HepG2 (cell line): ENCODE data around the gene BCKDHA. TPM values are rescaled to one million over a fixed set of nuclear protein-coding genes. Genes with fewer than 3 reads are reported as not detected.

Experiments
- AGO1 ChIP-seq: fragments of 200-400 bp; formaldehyde crosslinking; IDR thresholded peaks from 2 replicates; pipeline ENCODE4 v1.6.1; 2017; ENCODE audit warnings: mild to moderate bottlenecking, low read depth, low read length, moderate library complexity; ENCODE audit not compliant: poor library complexity, severe bottlenecking
- ATF7-NPFF ChIP-seq: sonication (generic); formaldehyde crosslinking; IDR thresholded peaks from 2 replicates; pipeline ENCODE4 v1.8.1; 2023; ENCODE audit warnings: mild to moderate bottlenecking, low read depth, missing genetic modification reagents, moderate library complexity
- BORCS8-MEF2B ChIP-seq: sonication (generic); formaldehyde crosslinking; IDR thresholded peaks from 2 replicates; pipeline ENCODE4 v1.8.0; 2022; ENCODE audit warnings: mild to moderate bottlenecking, missing genetic modification reagents
- CCDC6 ChIP-seq: sonication (generic); formaldehyde crosslinking; IDR thresholded peaks from 2 replicates; pipeline ENCODE4 v1.8.1; 2022; ENCODE audit warnings: mild to moderate bottlenecking, missing genetic modification reagents, moderate library complexity
- CEBPG ChIP-seq: IDR thresholded peaks from 2 replicates; pipeline ENCODE4 v1.6.1; 2016
- ELF3 ChIP-seq: IDR thresholded peaks from 2 replicates; pipeline ENCODE4 v1.6.1; 2016; ENCODE audit warnings: missing genetic modification reagents, missing compliant biosample characterization
- GABPA ChIP-seq, 2 experiments: IDR thresholded peaks; 2 replicates each; pipeline ENCODE4 v1.6.1; 2011 to 2016; ENCODE audit warnings: low read depth in 2 of 2, low read length in 1 of 2, missing biosample characterization in 1 of 2, missing genetic modification characterization in 1 of 2
- GZF1 ChIP-seq: sonication (generic); formaldehyde crosslinking; IDR thresholded peaks from 2 replicates; pipeline ENCODE4 v1.5.1; 2020; ENCODE audit warnings: mild to moderate bottlenecking, missing genetic modification reagents
- MBNL3 ChIP-seq: fragments of 250-450 bp; sonication (Bioruptor Pico); conservative IDR thresholded peaks from 2 replicates; pipeline ENCODE4 v1.8.0; 2022; ENCODE audit warnings: mild to moderate bottlenecking, inconsistent platforms
- MEIS2 ChIP-seq: sonication (generic); formaldehyde crosslinking; IDR thresholded peaks from 2 replicates; pipeline ENCODE4 v1.9.0; 2021; ENCODE audit warnings: mild to moderate bottlenecking, missing genetic modification reagents
- MXD4 ChIP-seq: IDR thresholded peaks from 2 replicates; pipeline ENCODE4 v1.6.1; 2016; ENCODE audit warnings: mild to moderate bottlenecking, missing biosample characterization, missing genetic modification reagents
- NPAS2 ChIP-seq: sonication (generic); formaldehyde crosslinking; IDR thresholded peaks from 2 replicates; pipeline ENCODE4 v1.8.0; 2022; ENCODE audit warnings: mild to moderate bottlenecking, missing genetic modification reagents, borderline replicate concordance
- PAWR ChIP-seq: sonication (generic); formaldehyde crosslinking; IDR thresholded peaks from 2 replicates; pipeline ENCODE4 v1.4.0; 2020; ENCODE audit warnings: missing genetic modification reagents, mild to moderate bottlenecking, borderline replicate concordance
- POLR2G ChIP-seq: fragments of 200-400 bp; formaldehyde crosslinking; IDR thresholded peaks from 2 replicates; pipeline ENCODE4 v1.6.1; 2018; ENCODE audit warnings: mild to moderate bottlenecking, low read depth, low read length, moderate library complexity
- SP5 ChIP-seq: IDR thresholded peaks from 2 replicates; pipeline ENCODE4 v1.6.1; 2016; ENCODE audit warnings: low read depth, borderline replicate concordance
- TGIF2 ChIP-seq: IDR thresholded peaks from 2 replicates; pipeline ENCODE4 v1.6.1; 2016; ENCODE audit warnings: control low read depth, missing compliant biosample characterization
- ZBTB8A ChIP-seq: sonication (generic); formaldehyde crosslinking; IDR thresholded peaks from 2 replicates; pipeline ENCODE4 v1.4.0; 2020; ENCODE audit warnings: mild to moderate bottlenecking, low read depth, missing genetic modification reagents, borderline replicate concordance
- ZC3H13 ChIP-seq: sonication (generic); formaldehyde crosslinking; IDR thresholded peaks from 2 replicates; pipeline ENCODE4 v1.8.1; 2023; ENCODE audit warnings: mild to moderate bottlenecking, missing genetic modification reagents, moderate library complexity
- ZFY ChIP-seq: sonication (generic); formaldehyde crosslinking; IDR thresholded peaks from 2 replicates; pipeline ENCODE4 v1.4.0; 2020; ENCODE audit warnings: missing genetic modification reagents
- ZNF160 ChIP-seq: sonication (generic); formaldehyde crosslinking; IDR thresholded peaks from 2 replicates; pipeline ENCODE4 v1.8.0; 2022; ENCODE audit warnings: mild to moderate bottlenecking, inconsistent platforms, missing genetic modification reagents
- ZNF337 ChIP-seq: sonication (generic); formaldehyde crosslinking; IDR thresholded peaks from 2 replicates; pipeline ENCODE4 v1.5.1; 2020; ENCODE audit warnings: missing genetic modification reagents, low read depth, mild to moderate bottlenecking, borderline replicate concordance
- ZNF530 ChIP-seq: sonication (generic); formaldehyde crosslinking; IDR thresholded peaks from 2 replicates; pipeline ENCODE4 v1.5.0; 2020; ENCODE audit warnings: low read depth, mild to moderate bottlenecking, missing genetic modification reagents
- ZNF567 ChIP-seq: sonication (generic); formaldehyde crosslinking; IDR thresholded peaks from 2 replicates; pipeline ENCODE4 v1.8.1; 2023; ENCODE audit warnings: mild to moderate bottlenecking, missing genetic modification reagents, borderline replicate concordance
- ZNF607 ChIP-seq: sonication (generic); formaldehyde crosslinking; IDR thresholded peaks from 2 replicates; pipeline ENCODE4 v1.5.1; 2020; ENCODE audit warnings: missing genetic modification reagents, mild to moderate bottlenecking, borderline replicate concordance
- ZNF619 ChIP-seq: sonication (generic); formaldehyde crosslinking; IDR thresholded peaks from 2 replicates; pipeline ENCODE4 v1.4.0; 2020; ENCODE audit warnings: mild to moderate bottlenecking, missing genetic modification reagents
- ZNF839 ChIP-seq: sonication (generic); formaldehyde crosslinking; IDR thresholded peaks from 2 replicates; pipeline ENCODE4 v1.4.0; 2020; ENCODE audit warnings: missing genetic modification reagents, mild to moderate bottlenecking, borderline replicate concordance
- polyA plus RNA-seq, 8 experiments: library from polyadenylated mRNA; depleted of rRNA in 3 of 8; stranded (reverse) in 7 of 8; unstranded in 1 of 8; fragments of >200 nt; fragmentation: Illumina TruSeq in 4 of 8; extraction: Trizol in 4 of 8; gene quantifications; 2 replicates each; pipeline versions ENCODE4 v1.2.1 to v1.2.3, GENCODE V29; 2011 to 2016; ENCODE audit warnings: low read depth in 4 of 8, missing spikeins in 1 of 8, mixed read lengths in 1 of 8; ENCODE audit not compliant: insufficient read depth in 1 of 8
- total RNA-seq, 5 experiments: library from RNA; depleted of rRNA; stranded (reverse); fragments of >200 nt; fragmentation: Illumina TruSeq; extraction: Trizol; gene quantifications; 2 replicates each; pipeline ENCODE4 v1.2.3, GENCODE V29; 2016; ENCODE audit warnings: low read depth in 1 of 5
- TF ChIP-seq, protein P1 (sequence below): sonication (generic); formaldehyde crosslinking; IDR thresholded peaks from 2 replicates; pipeline ENCODE4 v1.5.0; 2020; ENCODE audit warnings: mild to moderate bottlenecking, missing genetic modification reagents
- TF ChIP-seq, protein P2 (sequence below): sonication (generic); formaldehyde crosslinking; IDR thresholded peaks from 2 replicates; pipeline ENCODE4 v1.8.1; 2023; ENCODE audit warnings: mild to moderate bottlenecking, moderate library complexity, missing genetic modification reagents

BCKDHA gene
- total and polyA plus RNA-seq, 2 of the 13 experiments (the other 11 are each of a cell fraction or from before 2014, with no cell fraction given), result 11.8 to 31.5 TPM

DNA sequence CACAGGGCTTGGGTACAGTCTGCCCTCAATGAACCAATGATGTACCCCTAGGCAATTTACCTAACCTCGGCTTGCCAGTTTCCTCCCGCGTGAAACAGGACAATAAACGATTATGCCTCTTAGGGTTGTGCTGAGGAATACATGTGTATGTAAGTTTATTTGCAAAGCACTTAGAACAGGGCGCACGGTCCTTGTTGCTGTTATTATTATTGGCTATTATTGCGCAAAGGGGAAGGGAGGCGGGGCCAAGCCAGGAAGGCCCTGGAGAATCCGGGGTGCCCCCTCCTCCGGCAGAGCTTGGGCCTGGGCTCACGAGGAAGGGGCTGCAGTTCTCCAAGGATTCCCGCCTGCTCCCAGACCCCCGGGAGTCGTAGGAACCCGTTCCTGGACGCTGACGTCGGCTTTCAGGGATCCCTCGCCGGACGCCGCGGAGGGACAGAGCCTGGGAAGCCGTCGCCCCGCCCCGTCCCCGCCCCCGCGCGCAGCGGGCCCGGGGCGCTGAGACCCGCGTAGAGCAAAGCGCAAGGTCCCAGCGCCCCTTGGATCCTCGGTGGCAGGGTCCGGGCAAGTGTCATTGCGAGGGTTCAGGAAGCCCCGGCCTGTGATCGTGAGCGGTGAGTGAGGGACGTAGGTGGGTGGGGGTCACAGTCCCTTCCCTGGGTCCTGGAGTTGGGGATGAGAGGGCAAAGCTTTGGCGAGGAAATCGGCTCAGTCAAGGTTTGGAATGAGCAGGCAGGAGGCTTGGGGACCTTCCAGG, 21.2 kb upstream of the BCKDHA start, which contains the start of gene TMEM91 (continued):
- TF ChIP-seq CEBPG (CRISPR knock-in tag), result peak; percentile 90
- TF ChIP-seq POLR2G, result peak; percentile 64; the same call in 1 of the 2 replicates
- TF ChIP-seq BORCS8-MEF2B (CRISPR knock-in tag), result peak; percentile 29; the same call in 1 of the 2 replicates
- peak; percentile 25; the same call in 1 of the 2 replicates for TF ChIP-seq ZC3H13 (CRISPR knock-in tag)
- peak; percentile 56 for TF ChIP-seq ZFY (CRISPR knock-in tag)
- TF ChIP-seq PAWR (CRISPR knock-in tag), result no peak
- TF ChIP-seq ZNF619 (CRISPR knock-in tag), result 0 out of 2 replicates have a peak, but pooled peaks have one; percentile 40
- TF ChIP-seq, protein P1, sequence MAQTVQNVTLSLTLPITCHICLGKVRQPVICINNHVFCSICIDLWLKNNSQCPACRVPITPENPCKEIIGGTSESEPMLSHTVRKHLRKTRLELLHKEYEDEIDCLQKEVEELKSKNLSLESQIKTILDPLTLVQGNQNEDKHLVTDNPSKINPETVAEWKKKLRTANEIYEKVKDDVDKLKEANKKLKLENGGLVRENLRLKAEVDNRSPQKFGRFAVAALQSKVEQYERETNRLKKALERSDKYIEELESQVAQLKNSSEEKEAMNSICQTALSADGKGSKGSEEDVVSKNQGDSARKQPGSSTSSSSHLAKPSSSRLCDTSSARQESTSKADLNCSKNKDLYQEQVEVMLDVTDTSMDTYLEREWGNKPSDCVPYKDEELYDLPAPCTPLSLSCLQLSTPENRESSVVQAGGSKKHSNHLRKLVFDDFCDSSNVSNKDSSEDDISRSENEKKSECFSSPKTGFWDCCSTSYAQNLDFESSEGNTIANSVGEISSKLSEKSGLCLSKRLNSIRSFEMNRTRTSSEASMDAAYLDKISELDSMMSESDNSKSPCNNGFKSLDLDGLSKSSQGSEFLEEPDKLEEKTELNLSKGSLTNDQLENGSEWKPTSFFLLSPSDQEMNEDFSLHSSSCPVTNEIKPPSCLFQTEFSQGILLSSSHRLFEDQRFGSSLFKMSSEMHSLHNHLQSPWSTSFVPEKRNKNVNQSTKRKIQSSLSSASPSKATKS (CRISPR knock-in tag), result no peak
- TF ChIP-seq MEIS2 (CRISPR knock-in tag), result peak; percentile 11; the same call in 1 of the 2 replicates
- TF ChIP-seq MXD4, result no peak
- TF ChIP-seq ZBTB8A (CRISPR knock-in tag), result no peak
- TF ChIP-seq ATF7-NPFF (CRISPR knock-in tag), result 0 out of 2 replicates have a peak, but pooled peaks have one; percentile 25
- TF ChIP-seq SP5 (CRISPR knock-in tag), result peak; percentile 61
- TF ChIP-seq ZNF530 (CRISPR knock-in tag), result no peak
- TF ChIP-seq ZNF567 (CRISPR knock-in tag), result peak; percentile 57; the same call in 1 of the 2 replicates
- peak; percentile 17; the same call in 1 of the 2 replicates for TF ChIP-seq ZNF160 (CRISPR knock-in tag)
- TF ChIP-seq CCDC6 (CRISPR knock-in tag), result 0 out of 2 replicates have a peak, but pooled peaks have one; percentile 38
- TF ChIP-seq GABPA (IDR thresholded peaks at IDR 0.05; ENCODE audit: low read depth, low read length), result no peak
- no peak for TF ChIP-seq GABPA (CRISPR knock-in tag; IDR thresholded peaks at IDR 0.05; ENCODE audit: low read depth)
- peak; percentile 30; the same call in 1 of the 2 replicates for TF ChIP-seq NPAS2 (CRISPR knock-in tag)
- peak; percentile 89 for TF ChIP-seq AGO1
- TF ChIP-seq ZNF607 (CRISPR knock-in tag), result peak; percentile 61; the same call in 1 of the 2 replicates
- TF ChIP-seq TGIF2 (CRISPR knock-in tag), result 0 out of 2 replicates have a peak, but pooled peaks have one; percentile 28
- TF ChIP-seq, protein P2, sequence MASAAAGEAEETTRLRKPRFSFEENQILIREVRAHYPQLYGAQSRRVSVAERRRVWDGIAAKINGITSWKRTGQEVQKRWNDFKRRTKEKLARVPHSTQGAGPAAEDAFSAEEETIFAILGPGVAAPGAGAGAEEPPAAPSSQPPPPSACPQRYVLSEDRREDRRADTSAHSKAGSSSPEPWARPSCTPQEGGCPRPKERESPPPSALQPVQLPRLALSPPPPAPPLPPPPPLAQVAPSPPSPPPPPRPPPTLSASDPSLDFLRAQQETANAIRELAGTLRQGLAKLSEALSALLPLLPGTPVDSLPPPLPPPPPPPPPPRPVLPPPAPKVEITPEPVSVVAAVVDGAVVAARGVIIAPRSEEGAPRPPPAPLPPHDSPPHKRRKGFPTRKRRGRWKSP, result peak; percentile 74; the same call in 1 of the 2 replicates
- TF ChIP-seq MBNL3 (CRISPR knock-in tag), result no peak
- TF ChIP-seq ZNF839 (CRISPR knock-in tag), result 0 out of 2 replicates have a peak, but pooled peaks have one; percentile 50
- TF ChIP-seq ZNF337, result peak; percentile 12; the same call in 1 of the 2 replicates
- TF ChIP-seq GZF1 (CRISPR knock-in tag), result no peak
- TF ChIP-seq ELF3 (CRISPR knock-in tag), result peak; percentile 43; the same call in 1 of the 2 replicates
